ENCODE measurements around the gene AGBL3. TPM values are rescaled to one million over a fixed set of nuclear protein-coding genes. Genes with fewer than 3 reads are reported as not detected.
"Not testable (repeated sequence)": the region's sequence is repeated elsewhere in the genome, so short reads cannot be mapped to it uniquely, and the experiment has no call there.

Gene AGBL3
- total RNA-seq, 1 donor from 2014 or later: 2.6 TPM

GRCh38 chr7:134962270-134962780 lies 24.0 kb upstream of the AGBL3 start:
- no peak for DNase-seq (ENCODE audit: low spot score)

GRCh38 chr7:134963036-134963435 lies 23.3 kb upstream of the AGBL3 start:
- no peak for DNase-seq (ENCODE audit: low spot score)

- no peak for DNase-seq (ENCODE audit: low spot score)
These were observed 19.6 kb upstream of the AGBL3 start for GRCh38 chr7:134966691-134967090.

- DNase-seq (ENCODE audit: low spot score): no peak
These were observed 18.2 kb upstream of the AGBL3 start for GRCh38 chr7:134968110-134968509.

GRCh38 chr7:134981645-134982044 lies 4.7 kb upstream of the AGBL3 start:
- DNase-seq (ENCODE audit: low spot score): not testable (repeated sequence)

- no peak for DNase-seq (ENCODE audit: low spot score)
These were observed 380 bp upstream of the AGBL3 start for GRCh38 chr7:134985894-134986362.

- no peak for DNase-seq (ENCODE audit: low spot score)
These were observed 1.9 kb downstream of the AGBL3 start for GRCh38 chr7:134988161-134988560.

GRCh38 chr7:134991469-134992339 lies 5.4 kb downstream of the AGBL3 start:
- DNase-seq (ENCODE audit: low spot score): no peak

GRCh38 chr7:134992626-134993179 lies 6.4 kb downstream of the AGBL3 start:
- DNase-seq (ENCODE audit: low spot score): no peak

- DNase-seq (ENCODE audit: low spot score): no peak
These were observed 7.7 kb downstream of the AGBL3 start for GRCh38 chr7:134993877-134994456.

GRCh38 chr7:134995239-134996096 lies 9.2 kb downstream of the AGBL3 start:
- no peak for DNase-seq (ENCODE audit: low spot score)

GRCh38 chr7:134996097-134996550 lies 9.8 kb downstream of the AGBL3 start:
- no peak for DNase-seq (ENCODE audit: low spot score)

- no peak for DNase-seq (ENCODE audit: low spot score)
These were observed 11.0 kb downstream of the AGBL3 start for GRCh38 chr7:134997214-134997885.

GRCh38 chr7:134999136-134999535 lies 12.8 kb downstream of the AGBL3 start:
- no peak for DNase-seq (ENCODE audit: low spot score)

GRCh38 chr7:135001390-135002165 lies 15.3 kb downstream of the AGBL3 start:
- DNase-seq (ENCODE audit: low spot score): no peak

GRCh38 chr7:135012229-135012628 lies 25.9 kb downstream of the AGBL3 start:
- no peak for DNase-seq (ENCODE audit: low spot score)

- DNase-seq (ENCODE audit: low spot score): no peak
These were observed 37.3 kb downstream of the AGBL3 start for GRCh38 chr7:135023622-135024021.

- DNase-seq (ENCODE audit: low spot score): no peak
These were observed 48.9 kb downstream of the AGBL3 start for GRCh38 chr7:135035252-135035651.

- not testable (repeated sequence) for DNase-seq (ENCODE audit: low spot score)
These were observed 80.7 kb downstream of the AGBL3 start for GRCh38 chr7:135067017-135067416.

- no peak for DNase-seq (ENCODE audit: low spot score)
These were observed 87.8 kb downstream of the AGBL3 start for GRCh38 chr7:135074096-135074495.
